HG03571 (cell line): Measurements from ENCODE around the gene TAF4.

ENCODE experiments used
- ATAC-seq: cut with Tn5 transposase; IDR thresholded peaks from one replicate; pipeline ENCODE4 v1.9.1; 2021; ENCODE audit not compliant: unreplicated experiment

Gene TAF4

DNA sequence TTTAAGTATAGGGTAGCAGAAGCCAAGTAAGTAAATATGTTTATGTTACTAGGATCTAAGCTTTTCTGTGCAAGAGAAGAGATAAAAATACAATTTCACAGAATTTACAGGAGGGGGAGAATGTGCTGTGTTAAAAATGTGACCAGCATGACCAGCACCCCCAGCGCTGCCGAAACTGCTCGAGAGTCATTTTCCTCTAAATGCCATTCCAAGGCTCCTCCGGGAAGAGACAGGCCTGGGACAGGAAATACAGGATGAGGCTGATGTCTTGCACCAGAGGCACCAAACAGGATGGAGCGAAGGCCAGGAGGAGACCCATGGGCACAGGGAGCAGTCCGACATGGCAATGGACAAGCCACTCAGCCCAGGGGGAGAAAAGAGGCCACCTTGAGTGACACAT lies 21.1 kb downstream of the TAF4 start:
- no peak for ATAC-seq

DNA sequence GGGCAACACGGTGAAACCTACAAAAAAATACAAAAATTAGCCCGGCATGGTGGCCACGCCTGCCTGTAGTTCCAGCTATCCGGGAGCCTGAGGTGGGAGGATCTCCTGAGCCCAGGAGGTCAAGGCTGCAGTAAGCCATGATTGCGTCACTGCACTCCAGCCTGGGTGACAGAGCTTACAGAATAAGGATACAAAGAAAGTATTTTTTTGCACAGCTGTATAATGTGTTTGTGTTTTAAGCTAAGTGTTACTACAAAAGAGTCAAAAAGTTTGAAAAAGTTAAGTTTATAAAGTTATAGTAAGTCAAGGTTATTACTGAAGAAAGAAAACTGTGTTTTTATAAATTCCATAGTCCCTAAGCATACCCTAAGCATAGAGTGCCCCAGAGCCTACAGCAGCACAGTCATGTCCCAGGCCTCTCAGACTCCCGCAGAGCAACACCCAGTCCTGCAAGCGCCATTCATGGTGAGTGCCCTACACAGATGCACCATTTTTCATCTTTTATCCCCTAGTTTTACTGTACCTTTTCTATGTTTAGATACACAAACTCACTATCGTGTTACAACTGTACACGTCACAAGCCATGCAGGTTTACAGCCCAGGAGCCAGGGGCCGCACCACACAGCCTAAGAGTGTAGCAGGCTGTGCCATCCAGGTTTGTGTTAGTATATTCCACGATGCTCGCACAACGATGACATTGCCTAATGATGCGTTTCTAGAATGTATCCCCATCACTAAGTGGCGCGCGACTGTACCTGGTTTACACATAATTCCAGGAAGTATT lies 22.4 kb downstream of the TAF4 start:
- no peak for ATAC-seq

DNA sequence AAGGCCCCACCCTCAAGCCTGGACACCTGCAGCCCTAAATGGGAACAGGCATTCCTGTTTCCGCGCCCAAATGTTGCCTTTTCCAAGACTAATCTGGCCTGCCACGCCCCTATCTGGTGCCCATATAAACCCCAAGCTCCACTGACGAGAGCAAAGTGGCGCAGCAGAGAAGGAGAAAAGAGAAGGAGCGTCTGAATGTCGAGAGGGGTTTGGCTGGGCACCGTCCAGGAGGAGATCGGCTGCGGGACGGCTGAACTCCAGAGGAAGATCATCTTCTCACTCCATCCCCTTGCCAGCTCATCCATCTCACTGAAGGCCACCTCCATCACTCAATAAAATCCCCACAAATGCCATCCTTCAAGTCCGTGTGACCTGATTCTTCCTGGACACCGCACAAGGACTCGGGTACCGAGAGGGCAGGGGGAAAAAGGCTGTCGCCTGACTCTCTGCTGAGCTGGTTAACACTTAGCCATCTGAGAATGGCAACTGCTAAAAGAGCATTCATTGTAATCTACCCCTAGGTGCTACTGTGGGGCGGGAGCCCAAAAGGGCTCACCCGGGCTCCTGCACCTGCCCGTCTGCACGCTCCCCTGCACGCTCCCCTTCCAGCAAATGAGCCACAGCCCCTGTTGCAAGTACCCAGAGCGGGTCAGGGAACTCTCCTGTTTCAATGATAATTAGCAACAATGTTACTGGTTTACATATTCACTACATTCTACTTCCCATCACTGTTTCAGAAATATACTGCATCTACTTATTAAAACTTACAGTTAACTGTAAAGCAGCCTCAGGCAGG lies 23.5 kb downstream of the TAF4 start:
- no peak for ATAC-seq

DNA sequence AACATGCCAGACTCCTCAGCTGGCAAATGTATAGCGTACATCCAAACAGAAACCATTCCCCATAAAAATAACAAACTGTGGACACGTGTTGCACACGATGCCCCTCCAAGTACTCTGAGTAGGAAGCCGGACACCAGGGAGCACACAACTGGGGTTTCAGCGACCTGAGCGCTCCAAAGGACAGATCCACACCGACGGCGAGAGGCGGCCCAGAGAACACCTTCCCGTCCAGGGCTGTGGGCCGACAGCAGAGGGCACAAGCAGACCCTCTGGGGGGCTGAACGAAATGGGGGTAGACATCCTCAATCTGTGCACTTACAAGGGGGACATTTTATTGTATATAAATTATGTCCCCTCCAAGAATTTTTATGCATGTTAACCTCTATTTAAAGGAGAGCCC lies 24.7 kb downstream of the TAF4 start:
- ATAC-seq, result no peak

- ATAC-seq, result no peak
Measured at GRCh38 chr20:62040381-62040922, 25.2 kb downstream of the TAF4 start.

DNA sequence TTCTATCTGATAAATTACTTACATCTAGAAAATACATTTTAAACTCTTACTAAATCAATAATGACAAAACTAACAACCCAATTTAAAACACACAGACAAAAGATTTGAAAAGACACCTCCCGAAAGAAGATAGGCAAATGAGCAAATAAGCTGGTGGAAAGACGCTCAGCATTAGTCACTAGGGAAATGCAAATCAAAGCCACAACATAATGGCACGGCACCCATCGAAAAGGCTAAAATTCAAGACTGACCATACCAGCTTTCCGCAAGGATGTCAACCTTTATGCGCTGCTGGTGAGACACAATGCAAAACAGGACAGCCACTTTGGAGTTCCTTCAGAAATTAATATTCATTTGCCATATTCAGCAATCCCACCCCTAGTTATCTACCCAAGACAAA lies 25.9 kb downstream of the TAF4 start:
- no peak for ATAC-seq

DNA sequence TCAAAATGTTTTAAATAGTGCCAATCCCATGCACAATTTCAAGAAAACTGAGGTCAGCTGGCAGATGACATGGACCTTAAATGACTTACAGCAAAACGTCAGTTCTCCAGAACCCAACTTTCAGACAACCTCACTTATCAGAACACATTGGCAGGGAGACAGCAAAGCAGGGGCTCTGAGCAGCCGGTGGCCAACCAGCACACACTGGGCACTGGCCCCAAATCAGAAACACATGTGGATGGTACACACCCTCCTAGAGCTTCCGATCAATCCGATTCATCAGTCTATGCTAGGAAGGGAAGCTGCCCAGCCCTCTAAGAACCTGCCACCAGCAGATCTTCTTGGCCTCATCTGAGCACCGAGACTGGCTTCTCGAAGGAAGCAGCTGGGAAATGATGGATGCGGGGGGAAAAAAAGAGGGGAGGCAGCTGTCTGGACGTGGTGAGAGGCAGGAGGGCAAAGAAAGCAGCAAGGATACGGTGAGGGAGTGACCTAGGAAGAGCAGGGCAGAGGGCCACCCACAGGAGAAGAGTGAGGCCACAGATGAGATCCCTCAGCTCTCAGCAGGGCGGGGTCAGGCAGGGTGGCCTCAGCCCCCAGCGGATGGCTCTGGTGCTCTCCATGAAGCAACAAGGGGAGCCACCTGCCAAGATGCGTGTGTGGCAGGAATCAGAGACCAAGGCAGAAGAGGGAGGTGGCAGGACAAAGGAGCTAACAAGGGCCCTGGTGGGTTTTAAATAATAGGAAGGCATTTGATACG lies 32.9 kb downstream of the TAF4 start:
- ATAC-seq, result no peak

- ATAC-seq, result no peak
Measured at GRCh38 chr20:62031462-62032092, 34.1 kb downstream of the TAF4 start.

GRCh38 chr20:62030834-62031434 lies 34.7 kb downstream of the TAF4 start:
- peak; percentile 85 for ATAC-seq

DNA sequence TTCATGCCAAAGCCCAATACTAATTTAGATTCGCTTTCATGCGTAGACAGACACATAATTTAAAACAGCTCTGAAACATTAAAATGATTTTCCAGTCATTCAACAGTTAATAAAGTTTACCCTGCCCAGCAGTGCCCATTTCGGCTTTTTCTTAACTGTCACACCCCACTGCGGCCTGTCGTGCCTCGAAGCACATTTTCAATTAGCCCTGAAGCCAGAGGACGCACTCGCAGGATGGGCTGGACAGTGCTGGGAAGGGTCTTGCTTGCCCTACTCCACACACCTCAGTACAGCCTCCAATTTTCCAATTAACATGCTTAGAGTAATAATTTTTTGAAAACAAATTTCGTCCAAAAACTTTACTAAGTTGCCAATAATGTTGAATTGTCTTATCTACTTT lies 35.3 kb downstream of the TAF4 start:
- no peak for ATAC-seq

DNA sequence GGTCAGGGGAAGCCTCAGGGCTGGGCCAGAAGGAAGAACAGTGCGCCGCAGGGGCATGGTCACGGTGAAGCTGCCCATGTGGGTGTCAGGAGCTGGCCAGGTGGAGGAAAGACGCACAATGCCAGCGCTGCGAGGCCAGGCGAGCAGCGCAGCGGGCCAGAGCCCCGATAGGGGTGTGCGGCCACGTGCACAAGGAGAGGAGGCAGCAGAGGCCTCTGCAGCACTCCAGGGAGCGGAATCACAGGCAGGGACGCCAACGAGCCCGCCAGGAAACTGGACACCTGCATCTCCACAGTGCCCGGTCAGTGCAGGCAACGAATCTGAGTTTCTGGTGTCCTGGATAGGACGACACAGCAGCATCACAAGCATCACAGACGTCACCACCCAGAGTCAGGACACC lies 35.7 kb downstream of the TAF4 start:
- ATAC-seq, result no peak

DNA sequence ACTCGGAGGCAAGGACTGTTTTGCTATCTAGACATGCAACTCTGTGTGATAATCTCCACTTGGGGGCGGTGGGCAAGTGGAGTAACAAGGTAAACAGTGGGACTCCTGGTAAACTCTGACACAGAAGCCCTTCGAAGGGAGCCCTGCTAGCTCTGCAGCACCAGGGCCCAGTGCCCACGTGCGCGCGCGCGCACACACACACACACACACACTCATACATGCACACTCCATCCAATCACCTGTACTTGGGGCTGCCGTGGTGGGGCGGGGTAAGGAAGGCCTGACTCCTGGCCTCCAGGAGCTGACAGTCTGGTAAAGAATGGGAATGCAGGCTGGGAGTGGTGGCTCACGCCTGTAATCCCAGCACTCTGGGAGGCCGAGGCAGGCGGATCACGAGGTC lies 36.4 kb downstream of the TAF4 start:
- ATAC-seq, result no peak

DNA sequence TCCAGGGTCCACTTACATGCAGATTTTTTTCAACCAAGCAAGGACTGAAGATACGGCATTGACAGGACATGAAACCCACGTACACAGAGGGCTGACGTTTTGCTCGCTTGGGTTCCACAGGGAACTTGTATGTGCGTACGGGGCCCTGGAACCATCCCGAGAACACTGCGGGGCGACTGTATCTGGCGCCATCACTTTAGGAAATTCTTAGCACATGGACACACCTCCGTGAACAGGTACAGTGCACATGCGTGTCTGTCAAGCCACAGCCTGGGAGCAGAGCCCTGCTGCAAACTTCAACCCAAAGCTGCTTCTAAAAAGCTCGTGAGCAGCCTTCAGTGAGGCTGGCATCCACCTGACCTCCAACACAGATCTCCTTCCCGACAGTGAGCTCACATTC lies 37.3 kb downstream of the TAF4 start:
- no peak for ATAC-seq

DNA sequence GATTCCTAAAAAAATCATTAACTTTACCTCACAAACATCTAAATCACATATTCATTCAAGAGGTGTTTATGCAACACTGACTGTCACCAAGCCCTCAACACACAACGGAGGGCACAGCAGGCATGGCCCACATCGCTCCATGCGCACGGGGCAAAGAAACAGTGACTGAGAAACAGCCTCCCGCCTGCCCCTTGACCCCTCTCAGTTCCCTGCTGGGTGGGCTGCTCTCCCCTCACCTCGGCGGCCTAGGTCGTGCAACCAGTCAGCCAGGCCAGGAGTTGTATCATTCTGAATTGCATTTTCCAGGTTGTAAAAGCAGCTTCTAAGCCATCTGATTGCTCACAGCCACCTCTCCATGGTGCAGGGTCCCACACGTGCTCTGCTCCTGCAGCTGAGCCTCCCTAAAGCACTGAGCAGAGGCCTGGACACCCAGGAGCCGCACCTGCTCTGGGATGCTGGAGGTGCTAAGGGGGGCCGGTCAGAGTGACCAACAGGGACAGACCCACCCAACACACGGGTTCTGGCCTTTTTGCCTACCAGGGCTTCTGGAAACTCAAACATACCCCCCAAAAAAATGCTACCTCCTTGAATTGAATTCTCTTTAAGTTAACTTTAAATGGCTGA lies 37.9 kb downstream of the TAF4 start:
- no peak for ATAC-seq

GRCh38 chr20:62027116-62027515 lies 38.6 kb downstream of the TAF4 start:
- ATAC-seq, result no peak

GRCh38 chr20:62026564-62026856 lies 39.2 kb downstream of the TAF4 start:
- ATAC-seq, result no peak

DNA sequence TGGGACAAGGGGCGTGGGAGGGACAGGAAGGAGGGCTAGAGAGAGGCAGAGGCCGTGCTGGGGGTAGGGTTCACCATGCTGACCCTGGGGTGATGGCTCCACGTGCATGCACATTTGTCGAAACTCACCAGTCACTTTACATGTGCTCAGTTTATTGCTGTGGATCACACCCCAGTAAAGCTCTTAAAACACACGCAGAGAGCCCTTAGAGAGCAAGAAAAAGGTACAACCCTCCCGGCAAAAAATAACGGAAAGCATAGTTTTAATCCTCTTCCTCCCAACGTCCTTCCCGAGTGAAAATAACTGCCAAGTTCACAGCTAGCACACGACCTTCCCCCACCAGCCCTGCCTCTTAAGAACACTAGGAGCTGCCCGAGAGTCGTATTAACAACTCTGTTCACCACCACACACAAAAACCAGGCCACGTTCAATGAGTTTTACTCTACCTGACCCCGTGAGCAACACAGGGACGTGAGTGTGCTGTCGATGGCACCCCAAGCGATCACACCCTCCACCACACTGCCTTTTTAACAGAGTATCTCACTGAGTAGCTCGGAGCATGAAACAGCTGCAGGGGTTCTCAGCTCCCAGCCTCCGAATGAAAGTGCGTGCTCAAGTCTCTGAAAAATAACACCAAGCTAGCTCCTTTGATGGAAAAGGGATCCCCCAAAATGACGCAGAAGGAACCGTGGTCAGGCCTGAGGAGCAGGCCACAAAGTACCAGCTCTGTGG lies 39.7 kb downstream of the TAF4 start:
- no peak for ATAC-seq

DNA sequence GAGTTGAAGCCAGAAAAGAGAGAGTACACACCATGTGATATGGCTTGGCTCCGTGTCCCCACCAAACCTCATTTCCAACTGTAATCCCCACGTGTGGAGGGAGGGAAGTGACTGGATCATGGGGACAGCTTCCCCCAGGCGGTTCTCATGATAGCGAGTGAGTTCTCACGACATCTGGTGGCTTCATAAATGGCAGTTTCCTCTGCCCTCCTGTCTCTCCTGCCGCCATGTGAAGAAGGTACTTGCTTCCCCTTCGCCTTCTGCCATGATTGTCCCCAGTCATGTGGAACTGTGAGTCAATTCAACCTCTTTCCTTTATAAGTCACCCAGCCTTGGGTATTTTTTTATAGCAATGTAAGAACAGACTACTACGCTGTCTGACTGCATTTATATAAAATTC lies 40.3 kb downstream of the TAF4 start:
- ATAC-seq, result no peak

GRCh38 chr20:62023935-62024334 lies 41.7 kb downstream of the TAF4 start:
- ATAC-seq, result no peak
